WERI-Rb-1 (cell line): ENCODE results near the gene CNIH1.

ENCODE experiments used
- DNase-seq: peaks from one replicate; pipeline ENCODE4 v3.0.0-alpha.2; 2020
- H3K27ac ChIP-seq: fragments of 250-450 bp; sonication (Bioruptor Pico); 2 replicates; pipeline ENCODE4 v1.5.1; 2020; ENCODE audit warnings: mild to moderate bottlenecking, moderate library complexity
- H3K27me3 ChIP-seq: fragments of 250-450 bp; sonication (Bioruptor Pico); 2 replicates; pipeline ENCODE4 v1.5.1; 2021; ENCODE audit warnings: mild to moderate bottlenecking, low read depth, moderate library complexity; ENCODE audit not compliant: insufficient read depth, severe bottlenecking
- H3K36me3 ChIP-seq: fragments of 250-450 bp; sonication (Bioruptor Pico); 2 replicates; pipeline ENCODE4 v1.5.1; 2020; ENCODE audit warnings: mild to moderate bottlenecking, moderate library complexity
- H3K4me3 ChIP-seq: 2 replicates; pipeline ENCODE4 v1.5.1; 2011; ENCODE audit warnings: low read depth, mild to moderate bottlenecking, control low read depth, low read length
- H3K9me3 ChIP-seq: fragments of 250-450 bp; sonication (Bioruptor Pico); 2 replicates; pipeline ENCODE4 v1.5.1; 2021; ENCODE audit warnings: mild to moderate bottlenecking, moderate library complexity; ENCODE audit not compliant: severe bottlenecking
- CTCF ChIP-seq: IDR thresholded peaks from 2 replicates; pipeline ENCODE4 v1.5.1; 2011; ENCODE audit warnings: low read depth, mild to moderate bottlenecking, control low read depth, inconsistent platforms, low read length

The CNIH1 gene

GRCh38 chr14:54480830-54481562 is 39.8 kb upstream of the CNIH1 start:
- no peak for DNase-seq
- no peaks in the 10 kb centered on the region for H3K9me3 ChIP-seq
- no peaks in the 10 kb centered on the region for H3K27me3 ChIP-seq
- H3K36me3 ChIP-seq, result peaks cover 30% of the 10 kb centered on the region
- no peak overlapping the region for H3K27ac ChIP-seq
- H3K4me3 ChIP-seq, result no peak overlapping the region
- no peak for TF ChIP-seq CTCF

GRCh38 chr14:54478636-54479215 is 37.6 kb upstream of the CNIH1 start:
- Histone ChIP-seq H3K27me3 (no peaks in the 10 kb centered on the region), H3K36me3 (peaks cover 32% of the 10 kb centered on the region), H3K4me3 (no peak overlapping the region), H3K27ac (no peak overlapping the region), H3K9me3 (no peaks in the 10 kb centered on the region)
- TF ChIP-seq CTCF, result no peak
- DNase-seq, result no peak

GRCh38 chr14:54475911-54476310 is 34.7 kb upstream of the CNIH1 start:
- no peak for DNase-seq
- no peaks in the 10 kb centered on the region for H3K9me3 ChIP-seq
- TF ChIP-seq CTCF, result no peak
- H3K27me3 ChIP-seq, result no peaks in the 10 kb centered on the region
- H3K4me3 ChIP-seq, result no peak overlapping the region
- H3K36me3 ChIP-seq, result peaks cover 14% of the 10 kb centered on the region
- no peak overlapping the region for H3K27ac ChIP-seq

- H3K4me3 ChIP-seq, result no peak overlapping the region
- peaks cover 14% of the 10 kb centered on the region for H3K36me3 ChIP-seq
- no peak overlapping the region for H3K27ac ChIP-seq
- no peak for DNase-seq
- TF ChIP-seq CTCF, result no peak
- H3K27me3 ChIP-seq, result no peaks in the 10 kb centered on the region
- H3K9me3 ChIP-seq, result no peaks in the 10 kb centered on the region
Observed at GRCh38 chr14:54475187-54475899, 34.2 kb upstream of the CNIH1 start.

- Histone ChIP-seq H3K4me3 (no peak overlapping the region), H3K36me3 (peaks cover 7% of the 10 kb centered on the region; the same call in 1 of the 2 replicates), H3K9me3 (no peaks in the 10 kb centered on the region), H3K27ac (no peak overlapping the region), H3K27me3 (no peaks in the 10 kb centered on the region)
- no peak for TF ChIP-seq CTCF
- DNase-seq, result no peak
Observed at GRCh38 chr14:54474232-54474793, 33.1 kb upstream of the CNIH1 start.
